GM23338 (cell line): ENCODE results near the gene KCNIP1. TPM values are rescaled to one million over a fixed set of nuclear protein-coding genes. Genes with fewer than 3 reads are reported as not detected.

ENCODE experiments used
- ATAC-seq: fragments of 200-7000 bp; cut with Tn5 transposase; 3 replicates; pipeline ENCODE4 v1.9.1; 2020
- DNase-seq: peaks from one replicate; pipeline ENCODE4 v3.0.0-alpha.2; 2015; ENCODE audit warnings: low spot score
- H2AFZ ChIP-seq: fragments of 200-600 bp; sonication (generic); 2 replicates; pipeline ENCODE4 v1.8.0; 2016; ENCODE audit warnings: antibody characterized with exemption, mild to moderate bottlenecking, moderate library complexity
- H3F3A ChIP-seq: fragments of 200-600 bp; sonication (generic); replicated peaks from 2 replicates; pipeline ENCODE4 v1.8.0; 2017; ENCODE audit warnings: antibody characterized with exemption, mixed run types, low read depth
- H3K27ac ChIP-seq: fragments of 200-600 bp; sonication (generic); 2 replicates; pipeline ENCODE4 v1.6.1; 2016; ENCODE audit warnings: low read depth
- H3K27me3 ChIP-seq: fragments of 200-600 bp; sonication (generic); 2 replicates; pipeline ENCODE4 v1.8.0; 2016; ENCODE audit warnings: mild to moderate bottlenecking, mixed run types, moderate library complexity; ENCODE audit not compliant: insufficient read depth
- H3K36me3 ChIP-seq: fragments of 200-600 bp; sonication (generic); 2 replicates; pipeline ENCODE4 v1.8.0; 2016; ENCODE audit warnings: mild to moderate bottlenecking; ENCODE audit not compliant: insufficient read depth
- H3K4me1 ChIP-seq: fragments of 200-600 bp; sonication (generic); 2 replicates; pipeline ENCODE4 v1.8.0; 2016; ENCODE audit warnings: mild to moderate bottlenecking, moderate library complexity; ENCODE audit not compliant: insufficient read depth
- H3K4me2 ChIP-seq: fragments of 200-600 bp; sonication (generic); 2 replicates; pipeline ENCODE4 v1.7.1; 2017; ENCODE audit warnings: mixed run types
- H3K4me3 ChIP-seq: fragments of 200-600 bp; sonication (generic); 2 replicates; pipeline ENCODE4 v1.6.1; 2016; ENCODE audit warnings: mixed run types
- H3K79me2 ChIP-seq: fragments of 200-600 bp; sonication (generic); replicated peaks from 2 replicates; pipeline ENCODE4 v1.8.0; 2017; ENCODE audit warnings: mild to moderate bottlenecking; ENCODE audit not compliant: insufficient read depth
- H3K9me2 ChIP-seq: fragments of 200-600 bp; sonication (generic); 2 replicates; pipeline ENCODE4 v1.8.0; 2017; ENCODE audit not compliant: insufficient read depth
- H4K20me1 ChIP-seq: fragments of 200-600 bp; sonication (generic); replicated peaks from 2 replicates; pipeline ENCODE4 v1.8.0; 2017; ENCODE audit warnings: mild to moderate bottlenecking; ENCODE audit not compliant: insufficient read depth
- H3K27ac Mint-ChIP-seq: 2 replicates; pipeline ENCODE4 v1.8.0; 2020; ENCODE audit warnings: inconsistent platforms, mild to moderate bottlenecking, moderate library complexity, mixed read lengths
- H3K27me3 Mint-ChIP-seq: 3 replicates; pipeline ENCODE4 v1.8.0; 2022; ENCODE audit warnings: low read depth, mild to moderate bottlenecking, moderate library complexity, mixed read lengths, inconsistent platforms; ENCODE audit not compliant: insufficient read depth, poor library complexity
- H3K36me3 Mint-ChIP-seq: 3 replicates; pipeline ENCODE4 v1.8.0; 2021; ENCODE audit warnings: low read depth, mild to moderate bottlenecking, inconsistent platforms, moderate library complexity, mixed read lengths
- H3K4me1 Mint-ChIP-seq: 3 replicates; pipeline ENCODE4 v1.8.0; 2020; ENCODE audit warnings: mild to moderate bottlenecking, inconsistent platforms, mixed read lengths
- H3K4me3 Mint-ChIP-seq: 3 replicates; pipeline ENCODE4 v1.8.0; 2021; ENCODE audit warnings: moderate library complexity, mild to moderate bottlenecking, inconsistent platforms, mixed read lengths
- H3K9me3 Mint-ChIP-seq: 3 replicates; pipeline ENCODE4 v1.8.0; 2020; ENCODE audit warnings: moderate library complexity, mild to moderate bottlenecking, inconsistent platforms, mixed read lengths
- CREB1 ChIP-seq: fragments of 250-450 bp; sonication (Bioruptor Pico); IDR thresholded peaks from 2 replicates; pipeline ENCODE4 v1.5.0; 2020; ENCODE audit warnings: low read depth, mild to moderate bottlenecking, moderate library complexity
- CTCF ChIP-seq, 2 experiments: fragments of 200-600 bp in 1 of 2; sonication (generic) in 1 of 2; conservative IDR thresholded peaks; 2 replicates each; pipeline versions ENCODE4 v1.5.1 to v1.6.1; 2016 to 2017; ENCODE audit warnings: antibody characterized with exemption in 2 of 2, low read depth in 2 of 2, mild to moderate bottlenecking in 2 of 2, moderate library complexity in 1 of 2
- ETS1 ChIP-seq: IDR thresholded peaks from 2 replicates; pipeline ENCODE4 v1.6.1; 2016; ENCODE audit warnings: antibody characterized with exemption
- EZH2 ChIP-seq: fragments of 200-600 bp; sonication (generic); IDR thresholded peaks from one replicate; pipeline ENCODE4 v1.8.0; 2017; ENCODE audit warnings: antibody characterized with exemption, mild to moderate bottlenecking, low read depth; ENCODE audit not compliant: unreplicated experiment
- EZH2phosphoT487 ChIP-seq: fragments of 200-600 bp; sonication (generic); IDR thresholded peaks from one replicate; pipeline ENCODE4 v1.8.1; 2018; ENCODE audit warnings: antibody characterized with exemption; ENCODE audit not compliant: unreplicated experiment
- JUNB ChIP-seq: IDR thresholded peaks from one replicate; pipeline ENCODE4 v1.6.1; 2016; ENCODE audit warnings: antibody characterized with exemption; ENCODE audit not compliant: unreplicated experiment
- NANOG ChIP-seq: IDR thresholded peaks from 2 replicates; pipeline ENCODE4 v1.6.1; 2016; ENCODE audit warnings: antibody characterized with exemption, borderline replicate concordance
- POLR2AphosphoS5 ChIP-seq: IDR thresholded peaks from 2 replicates; pipeline ENCODE4 v1.6.1; 2016; ENCODE audit warnings: antibody characterized with exemption, low read depth
- REST ChIP-seq: IDR thresholded peaks from one replicate; pipeline ENCODE4 v1.6.1; 2018; ENCODE audit warnings: antibody characterized with exemption; ENCODE audit not compliant: unreplicated experiment
- STAT1 ChIP-seq: IDR thresholded peaks from one replicate; pipeline ENCODE4 v1.6.1; 2016; ENCODE audit warnings: antibody characterized with exemption; ENCODE audit not compliant: unreplicated experiment
- ZNF114 ChIP-seq: fragments of 250-450 bp; sonication (Bioruptor Pico); IDR thresholded peaks from 2 replicates; pipeline ENCODE4 v1.5.0; 2020; ENCODE audit warnings: mild to moderate bottlenecking, moderate library complexity
- ZNF331 ChIP-seq: fragments of 250-450 bp; sonication (Bioruptor Pico); IDR thresholded peaks from 2 replicates; pipeline ENCODE4 v1.5.0; 2020; ENCODE audit warnings: low read depth, mild to moderate bottlenecking, moderate library complexity
- ZNF462 ChIP-seq: fragments of 250-450 bp; sonication (Bioruptor Pico); IDR thresholded peaks from 2 replicates; pipeline ENCODE4 v1.5.0; 2020; ENCODE audit warnings: mild to moderate bottlenecking, moderate library complexity
- polyA plus RNA-seq: library from polyadenylated mRNA; unstranded; fragments of >200 nt; fragmentation: Nextera tagmentation; extraction: Ambion mirVana; gene quantifications from 2 replicates; pipeline ENCODE4 v1.2.1, GENCODE V29; 2016
- total RNA-seq: library from RNA; depleted of rRNA; stranded (reverse); fragments of >200 nt; shearing (Covaris generic); gene quantifications from 2 replicates; pipeline ENCODE4 v1.2.3, GENCODE V29; 2014

The KCNIP1 gene
- total and polyA plus RNA-seq, 2 experiments from 2014 or later, result 0.31 to 0.87 TPM

DNA sequence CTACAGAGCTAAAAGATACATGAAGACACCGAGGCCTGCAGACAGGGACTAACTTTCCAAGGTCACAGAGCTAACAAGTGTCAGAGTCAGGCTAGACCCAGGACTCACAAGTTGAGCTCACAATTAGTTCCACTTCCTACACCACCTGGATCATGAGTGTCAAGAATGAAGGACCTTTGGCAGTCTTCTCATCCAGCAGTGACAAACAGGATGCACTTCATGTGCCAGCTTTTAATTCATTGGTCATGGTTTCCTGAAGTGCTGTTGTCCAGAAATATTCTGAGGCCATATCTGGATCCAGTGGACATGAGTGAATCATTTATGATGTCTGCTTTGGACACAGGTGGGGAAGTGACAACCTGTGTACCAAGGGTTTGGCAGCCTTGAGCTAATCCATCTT, 77.4 kb downstream of the KCNIP1 start:
- H3K4me1 Mint-ChIP-seq, result peaks cover 3% of the 10 kb centered on the region
- Histone ChIP-seq H3K27ac (no peak overlapping the region), H4K20me1 (no peaks in the 10 kb centered on the region), H3F3A (no peaks in the 10 kb centered on the region), H3K9me2 (peaks cover 7% of the 10 kb centered on the region), H3K27me3 (no peaks in the 10 kb centered on the region), H3K79me2 (no peaks in the 10 kb centered on the region), H2AFZ (no peak overlapping the region), H3K4me3 (no peak overlapping the region), H3K4me1 (no peaks in the 10 kb centered on the region), H3K36me3 (no peaks in the 10 kb centered on the region), H3K4me2 (no peak overlapping the region)
- no peak overlapping the region for H3K4me3 Mint-ChIP-seq
- 0 out of 3 replicates have a peak, but pooled peaks cover 5% of the 10 kb centered on the region for H3K9me3 Mint-ChIP-seq
- DNase-seq, result no peak
- no peak for ATAC-seq
- H3K27me3 Mint-ChIP-seq, result no peaks in the 10 kb centered on the region
- H3K36me3 Mint-ChIP-seq, result peaks cover 4% of the 10 kb centered on the region; the same call in 2 of the 3 replicates
- H3K27ac Mint-ChIP-seq, result no peak overlapping the region
- TF ChIP-seq NANOG, result no peak
- no peak for TF ChIP-seq CTCF (conservative IDR thresholded peaks at IDR 0.05; ENCODE audit: low read depth in 2 of 2)
- TF ChIP-seq EZH2, result no peak
- no peak for TF ChIP-seq ETS1
- no peak for TF ChIP-seq ZNF462 (CRISPR knock-in tag)
- TF ChIP-seq ZNF114 (CRISPR knock-in tag), result no peak
- TF ChIP-seq CREB1 (CRISPR knock-in tag), result no peak
- no peak for TF ChIP-seq STAT1
- TF ChIP-seq REST, result no peak
- no peak for TF ChIP-seq JUNB
- no peak for TF ChIP-seq EZH2phosphoT487
- no peak for TF ChIP-seq ZNF331
- TF ChIP-seq POLR2AphosphoS5, result no peak
